GM18907 (cell line): ENCODE measurements around the gene RPS21.
A peak's percentile ranks its signal among the peaks of the same experiment; 100 is the strongest.

Source experiments
- ATAC-seq: cut with Tn5 transposase; IDR thresholded peaks from one replicate; pipeline ENCODE4 v1.9.1; 2021; ENCODE audit warnings: mild to moderate bottlenecking, moderate library complexity; ENCODE audit not compliant: unreplicated experiment

Gene RPS21

GRCh38 chr20:62394248-62395245 lies 7.6 kb downstream of the RPS21 start:
- no peak for ATAC-seq

DNA sequence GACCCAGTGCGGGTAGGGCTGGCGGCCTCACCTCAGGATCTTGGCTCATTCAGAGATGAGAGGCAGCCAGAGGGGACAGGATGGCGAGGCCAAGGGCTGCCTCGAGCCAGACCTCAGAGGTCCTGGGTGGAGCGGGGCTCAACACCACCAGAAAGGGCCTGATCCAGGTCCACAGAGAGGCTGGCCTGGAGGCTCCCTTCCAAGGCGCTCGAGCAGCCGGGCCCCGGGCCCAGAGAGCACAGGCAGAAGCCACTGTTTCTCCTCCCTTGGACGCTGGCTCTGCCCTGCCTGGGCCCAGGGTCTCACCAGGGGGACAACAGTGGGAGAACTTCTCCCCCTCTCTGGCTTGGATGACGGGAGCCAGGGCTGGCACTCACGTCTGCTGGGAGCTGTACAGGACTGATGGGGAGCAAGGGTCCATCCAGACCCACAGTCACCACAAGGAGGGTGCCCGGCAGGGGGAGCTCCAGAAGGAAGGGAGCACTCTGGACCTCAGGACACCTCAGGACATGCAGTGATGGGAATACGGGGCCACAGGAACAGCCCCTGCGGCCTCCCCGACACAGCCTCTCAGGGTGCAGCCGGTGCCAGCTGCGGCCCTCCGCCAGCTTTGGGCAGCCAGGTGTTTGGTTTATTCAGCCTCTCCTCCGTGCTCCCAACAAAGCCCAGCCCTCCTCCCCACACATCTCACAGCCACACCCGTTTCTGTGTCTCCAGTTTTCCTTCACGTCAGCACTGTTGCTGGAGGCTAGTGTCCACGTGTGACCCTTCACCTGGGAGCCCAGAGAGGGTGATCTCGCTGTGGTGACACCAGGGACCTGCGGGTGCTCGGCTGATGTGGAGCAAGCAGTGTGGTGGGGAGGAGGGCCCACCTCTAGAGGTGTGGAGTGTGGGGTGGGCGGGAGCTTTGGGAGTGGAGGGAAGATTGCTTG lies 8.7 kb downstream of the RPS21 start:
- no peak for ATAC-seq

GRCh38 chr20:62396367-62397239 lies 9.7 kb downstream of the RPS21 start:
- no peak for ATAC-seq

DNA sequence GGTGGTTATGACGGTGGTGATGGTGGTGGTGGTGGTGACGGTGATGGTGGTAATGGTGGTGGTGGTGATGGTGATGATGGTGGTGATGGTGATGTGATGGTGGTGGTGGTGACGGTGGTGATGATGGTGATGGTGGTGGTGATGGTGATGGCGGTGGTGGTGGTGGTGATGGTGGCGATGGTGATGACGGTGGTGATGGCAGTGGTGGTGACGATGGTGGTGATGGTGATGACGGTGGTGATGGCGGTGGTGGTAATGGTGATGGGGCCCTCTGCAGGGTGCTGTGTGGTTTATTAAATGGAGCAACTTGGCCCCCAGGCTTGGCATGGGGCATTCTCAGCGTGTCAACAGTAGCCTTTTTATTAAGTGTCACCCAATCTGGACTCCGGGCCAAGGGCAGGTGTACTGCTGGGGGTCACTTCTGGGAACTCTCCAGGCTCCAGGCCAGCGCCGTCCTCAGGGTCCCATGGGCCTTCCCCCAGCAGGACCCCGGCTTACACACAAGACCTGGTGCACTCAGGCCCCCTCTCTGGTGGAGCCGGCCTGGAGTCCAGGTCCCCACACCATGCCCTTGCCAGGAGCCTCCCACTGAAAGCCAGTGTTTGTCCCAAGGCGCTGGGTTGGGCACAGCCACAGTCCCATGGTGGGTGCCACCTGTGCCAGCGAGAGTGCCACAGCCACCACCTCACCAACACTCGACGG lies 11.4 kb downstream of the RPS21 start:
- ATAC-seq, result no peak

DNA sequence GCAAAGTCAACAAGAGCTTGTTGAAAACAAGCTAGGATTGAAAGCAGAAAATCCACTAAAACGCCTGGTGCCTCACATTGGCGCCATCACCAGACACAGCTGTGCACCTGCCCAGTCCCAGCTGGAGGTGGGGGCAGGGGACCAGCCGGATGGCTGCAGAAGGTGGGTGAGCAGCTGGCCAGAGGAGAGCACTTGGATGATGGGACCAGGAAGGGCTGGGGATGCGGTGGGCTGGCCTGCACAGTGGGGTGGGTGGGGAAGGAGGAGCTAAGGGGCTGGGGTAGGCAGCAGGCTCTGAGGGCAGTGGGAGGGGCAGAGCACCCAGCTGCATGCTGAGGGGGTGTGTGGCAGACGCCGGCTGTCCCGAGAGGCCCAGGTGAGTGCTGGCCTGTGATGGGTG lies 13.1 kb downstream of the RPS21 start:
- ATAC-seq, result no peak

DNA sequence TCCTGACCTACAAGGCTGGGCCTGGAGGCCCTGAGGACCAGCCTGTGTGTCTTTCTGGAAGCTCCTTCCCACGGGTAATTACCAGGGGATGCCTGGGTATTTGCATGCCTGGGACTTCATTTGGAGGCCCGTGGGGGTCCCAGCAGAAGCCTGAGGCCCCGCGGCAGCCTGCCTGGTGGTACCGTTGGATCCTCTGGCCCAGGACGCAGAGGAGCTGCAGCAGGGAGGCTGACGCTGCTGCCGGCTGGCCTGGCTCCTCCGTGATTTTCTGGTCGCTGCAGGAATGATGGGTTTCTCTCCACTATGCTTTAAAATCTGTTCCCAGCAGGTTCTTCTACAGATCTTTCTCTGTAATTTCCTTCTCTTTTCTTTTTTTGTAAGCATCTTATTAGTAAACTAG lies 13.6 kb downstream of the RPS21 start:
- no peak for ATAC-seq

DNA sequence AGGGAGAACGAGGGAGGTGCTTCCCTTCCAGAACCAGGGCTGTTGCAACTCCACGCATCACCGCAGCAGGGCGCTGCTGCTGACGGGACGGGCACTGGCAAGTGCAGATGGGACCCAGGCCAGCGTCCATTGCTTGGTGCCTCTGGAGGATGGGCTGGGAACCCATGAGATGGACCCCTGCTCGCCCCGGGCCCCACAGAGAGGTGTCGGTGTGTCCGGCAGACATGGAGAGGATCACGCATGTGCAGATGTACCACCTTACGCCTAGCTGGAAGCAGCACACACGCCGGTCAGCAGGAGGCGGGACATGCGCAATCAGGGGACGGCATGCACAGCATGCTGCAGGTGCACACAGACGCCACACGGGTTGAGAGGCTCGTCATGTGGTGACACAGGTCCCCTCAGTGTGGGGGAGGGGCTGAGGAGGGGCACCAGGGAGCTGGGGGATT lies 14.5 kb downstream of the RPS21 start:
- no peak for ATAC-seq

DNA sequence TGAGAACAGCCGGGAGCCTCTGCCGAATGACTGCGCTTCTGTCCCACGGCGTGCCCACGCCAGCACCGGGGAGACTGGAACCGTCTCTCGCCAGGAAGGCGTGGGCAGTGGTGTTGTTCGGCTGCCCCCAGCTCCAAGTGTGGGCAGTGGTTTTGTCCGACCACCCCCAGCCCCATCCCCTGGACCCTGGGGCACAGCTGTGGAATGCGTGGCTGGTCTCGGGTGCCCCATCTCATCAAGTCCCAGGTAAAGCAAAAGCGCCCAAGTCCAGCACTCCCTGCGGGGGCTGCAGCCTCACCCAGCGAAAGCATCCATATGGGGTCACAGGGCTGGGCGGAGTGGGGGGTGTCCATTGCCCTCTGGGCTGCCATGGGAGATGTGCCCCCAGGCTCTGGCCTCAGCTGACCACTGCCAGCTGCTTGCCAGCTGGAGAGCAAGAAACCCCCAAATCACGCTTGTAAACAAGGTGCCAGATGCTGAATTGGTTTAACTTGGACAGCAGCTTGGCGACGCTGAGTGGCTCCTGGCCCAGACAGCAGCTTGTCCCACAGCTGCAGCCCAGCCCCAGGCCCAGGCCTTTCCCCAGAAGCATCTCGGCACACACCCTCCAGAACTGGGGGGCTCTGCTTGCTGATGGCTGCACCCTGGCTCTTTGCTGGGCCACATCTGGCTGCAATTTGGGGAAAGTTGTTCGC lies 15.7 kb downstream of the RPS21 start:
- ATAC-seq, result no peak

- no peak for ATAC-seq
Measured at GRCh38 chr20:62403331-62403730, 16.4 kb downstream of the RPS21 start.

DNA sequence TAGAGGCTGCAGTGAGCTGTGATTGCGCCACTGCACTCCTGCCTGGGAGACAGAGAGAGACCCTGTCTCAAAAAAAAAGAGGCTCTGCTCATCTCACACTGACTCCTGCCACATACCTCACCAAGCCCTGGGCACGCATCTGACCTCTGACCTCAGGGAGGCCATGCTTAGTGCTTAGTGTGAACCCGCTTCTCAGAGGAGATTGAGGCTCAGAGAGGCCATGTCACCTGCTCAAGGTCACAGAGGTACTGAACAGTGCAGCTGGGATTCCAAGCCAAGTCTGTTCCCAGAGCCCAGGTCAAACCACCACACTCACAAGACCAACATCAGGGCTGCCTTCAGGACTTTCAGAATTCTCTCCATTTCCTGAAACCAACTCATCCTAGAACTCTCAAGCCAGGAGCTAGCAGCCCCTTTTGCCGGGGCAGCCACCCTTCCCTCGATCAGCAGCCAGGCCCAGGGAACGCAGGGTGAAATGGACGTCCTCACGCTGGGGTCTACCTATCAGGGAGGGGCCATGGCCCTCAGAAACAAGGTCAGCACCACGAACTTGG lies 17.3 kb downstream of the RPS21 start:
- ATAC-seq, result no peak

- no peak for ATAC-seq
Measured at GRCh38 chr20:62404761-62405107, 17.8 kb downstream of the RPS21 start.

DNA sequence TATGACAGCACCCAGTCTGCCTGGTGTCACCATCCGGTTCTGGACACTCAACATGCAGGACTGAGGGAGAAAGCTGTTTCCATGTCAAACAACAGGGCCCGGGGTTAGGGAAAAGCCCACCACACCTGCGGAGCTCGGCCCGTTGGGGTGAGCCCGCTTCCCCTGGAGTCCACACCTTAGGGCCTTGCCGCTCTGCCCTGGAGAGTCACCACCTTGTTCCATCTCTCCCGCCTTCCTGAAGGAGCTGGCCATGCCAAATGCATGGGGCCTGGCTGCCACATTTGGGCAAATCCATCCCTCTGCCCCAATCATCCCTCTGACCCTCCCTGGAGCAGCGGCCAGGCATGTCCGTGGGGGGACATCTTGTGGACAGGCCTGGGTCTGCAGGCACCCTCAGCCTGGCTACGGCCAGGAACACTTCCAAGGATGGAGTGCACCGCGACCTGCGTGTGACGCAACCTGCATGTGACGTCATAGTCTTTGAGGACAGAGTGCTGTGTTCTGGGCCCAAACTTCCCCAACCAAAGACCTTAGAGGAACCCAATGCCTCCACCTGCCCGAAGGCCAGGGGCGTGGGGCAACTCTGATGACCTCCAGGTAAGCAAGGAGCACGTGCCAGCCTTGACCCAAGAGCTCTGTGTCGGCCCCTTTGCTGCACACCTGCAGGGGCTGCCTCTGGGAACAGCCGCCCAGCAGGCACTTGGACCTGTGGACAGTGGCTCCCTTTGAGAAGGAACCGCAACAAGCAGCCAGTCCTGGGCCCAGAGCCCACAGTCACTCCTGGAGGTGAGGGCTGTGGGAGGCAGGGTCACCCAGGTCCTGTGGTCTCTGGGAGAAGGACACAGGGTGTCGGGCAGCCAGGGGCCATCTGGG lies 18.4 kb downstream of the RPS21 start:
- no peak for ATAC-seq

DNA sequence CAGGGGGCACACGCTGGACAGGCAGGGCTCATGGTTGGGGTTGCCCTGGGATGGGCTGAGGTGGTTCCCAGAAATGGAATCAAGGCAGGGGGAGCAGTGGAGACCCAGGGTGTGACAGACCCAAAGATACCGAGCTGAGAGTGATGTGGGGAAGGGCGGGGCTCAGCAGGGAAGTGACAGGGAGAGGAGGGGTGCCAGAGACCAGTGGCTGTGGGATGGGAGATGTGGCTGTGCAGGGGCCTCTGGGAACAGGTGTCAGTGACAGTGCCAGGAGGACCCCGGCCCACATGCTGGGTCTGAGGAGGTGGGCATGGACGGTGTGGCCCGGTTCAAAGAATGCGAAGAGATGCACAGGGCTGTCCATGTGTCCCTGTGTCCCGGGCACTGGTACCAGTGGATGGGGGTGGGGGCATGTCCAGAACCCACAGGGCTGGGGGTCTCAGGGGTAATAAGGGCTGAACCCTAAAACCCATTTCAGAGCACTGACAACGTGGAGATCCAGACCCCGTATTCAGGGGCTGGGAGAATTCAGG lies 19.1 kb downstream of the RPS21 start:
- no peak for ATAC-seq

DNA sequence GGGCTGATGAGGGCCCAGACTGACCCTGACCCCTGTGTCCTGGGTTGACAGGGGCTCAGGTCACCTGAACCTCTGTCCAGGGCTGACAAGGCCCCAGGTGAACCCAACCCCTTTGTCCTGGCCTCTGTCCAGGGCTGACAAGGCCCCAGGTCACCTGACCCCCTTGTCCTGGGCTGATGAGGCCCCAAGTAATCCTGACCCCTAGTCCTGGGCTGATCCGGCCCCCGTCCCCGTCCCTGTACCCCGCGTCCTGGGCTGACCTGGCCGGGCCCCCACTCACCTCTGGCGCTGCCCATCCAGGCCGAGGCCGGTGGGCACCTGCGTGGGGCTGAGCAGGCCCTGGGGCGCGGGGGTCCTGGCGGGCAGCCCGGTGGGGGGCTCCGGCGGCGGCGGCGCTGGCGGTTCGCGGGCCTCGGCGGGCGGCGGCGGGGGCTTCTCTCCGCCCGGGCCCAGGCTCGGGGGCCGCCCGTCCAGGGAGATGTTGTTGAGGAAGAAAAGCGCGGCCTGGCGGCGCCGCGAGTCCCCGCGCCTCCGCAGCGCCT lies 19.8 kb downstream of the RPS21 start:
- peak; percentile 2 for ATAC-seq

- peak; percentile 74 for ATAC-seq
Measured at GRCh38 chr20:62407221-62407992, 20.5 kb downstream of the RPS21 start, which contains the start of gene CABLES2. CABLES2 (minus strand) TSS chr20:62407285; CDS start chr20:62407276, 9 bp downstream.

DNA sequence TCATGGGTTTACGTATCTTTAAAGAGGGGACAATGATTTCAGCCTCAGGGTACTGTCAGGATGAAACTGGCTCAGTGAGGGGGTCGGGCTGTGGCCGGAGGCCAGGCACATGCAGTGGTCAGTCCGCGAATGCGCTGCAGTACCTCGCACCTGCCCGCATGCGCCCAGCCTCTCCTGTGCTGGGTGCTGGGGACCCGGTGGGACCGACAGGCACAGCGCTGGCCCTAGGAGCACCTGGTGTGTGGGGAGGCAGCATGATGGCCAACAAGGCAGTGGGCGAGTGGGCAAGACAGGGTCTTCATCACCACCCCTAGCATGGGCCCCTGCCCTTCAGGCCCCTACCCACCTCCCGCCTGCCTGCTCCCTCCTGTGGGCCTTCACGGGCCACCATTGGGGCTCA lies 21.2 kb downstream of the RPS21 start:
- no peak for ATAC-seq

GRCh38 chr20:62408640-62409039 lies 21.7 kb downstream of the RPS21 start:
- no peak for ATAC-seq
